ENCODE data around the gene F2.

The F2 gene

DNA sequence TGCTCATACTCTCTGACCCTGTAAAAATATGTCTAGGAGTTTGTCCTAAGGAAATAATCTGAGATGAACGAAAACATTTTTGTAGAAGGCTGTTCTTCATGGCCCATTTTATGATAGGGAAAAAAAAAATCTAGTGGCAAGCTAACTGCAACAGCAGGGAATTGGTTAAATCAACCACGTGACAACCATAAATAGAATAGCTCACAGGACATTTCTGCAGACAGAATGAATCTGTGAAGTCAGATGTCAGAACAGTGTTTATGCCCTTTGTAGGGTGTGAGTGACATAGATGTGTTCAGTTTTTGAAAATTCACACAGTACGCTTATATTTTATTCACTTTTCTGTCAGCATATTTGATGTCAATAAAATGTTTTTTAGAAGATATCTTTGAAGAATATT lies 34.6 kb upstream of the F2 start:
- no peaks in the 10 kb centered on the region for H3K27me3 ChIP-seq (ENCODE audit: control insufficient read depth in 1 of 2, insufficient read depth in 2 of 2, low read length in 2 of 2)
- H3K27ac ChIP-seq (ENCODE audit: low read depth, low read length): no peak overlapping the region
- H3K4me1 ChIP-seq (ENCODE audit: control insufficient read depth in 1 of 2, insufficient read depth in 2 of 2, low read length in 2 of 2): peaks cover 0 to 4% of the 10 kb centered on the region in 2 donors
- H3K9ac ChIP-seq (ENCODE audit: low read depth in 1 of 2, low read length in 2 of 2): no peak overlapping the region
- no peak overlapping the region for H3K4me3 ChIP-seq (ENCODE audit: low read depth in 1 of 2, low read length in 2 of 2)
- H3K9me3 ChIP-seq (ENCODE audit: control insufficient read depth in 1 of 2, low read length in 2 of 2): no peaks in the 10 kb centered on the region
- H3K36me3 ChIP-seq (ENCODE audit: control insufficient read depth in 1 of 2, insufficient read depth in 2 of 2, low read length in 2 of 2): peaks cover 44 to 72% of the 10 kb centered on the region in 2 donors

GRCh38 chr11:46686886-46687795 lies 31.9 kb upstream of the F2 start:
- Histone ChIP-seq H3K4me1 (ENCODE audit: control insufficient read depth in 1 of 2, insufficient read depth in 2 of 2, low read length in 2 of 2) (no peaks in the 10 kb centered on the region), H3K9ac (ENCODE audit: low read depth in 1 of 2, low read length in 2 of 2) (no peak overlapping the region), H3K9me3 (ENCODE audit: control insufficient read depth in 1 of 2, low read length in 2 of 2) (no peaks in the 10 kb centered on the region), H3K27me3 (ENCODE audit: control insufficient read depth in 1 of 2, insufficient read depth in 2 of 2, low read length in 2 of 2) (no peaks in the 10 kb centered on the region), H3K36me3 (ENCODE audit: control insufficient read depth in 1 of 2, insufficient read depth in 2 of 2, low read length in 2 of 2) (peaks cover 19 to 63% of the 10 kb centered on the region in 2 donors), H3K27ac (ENCODE audit: low read depth, low read length) (no peak overlapping the region), H3K4me3 (ENCODE audit: low read depth in 1 of 2, low read length in 2 of 2) (no peak overlapping the region)

- H3K9ac ChIP-seq (ENCODE audit: low read depth in 1 of 2, low read length in 2 of 2): no peak overlapping the region
- H3K9me3 ChIP-seq (ENCODE audit: control insufficient read depth in 1 of 2, low read length in 2 of 2): no peaks in the 10 kb centered on the region
- peaks cover 40 to 74% of the 10 kb centered on the region in 2 donors for H3K36me3 ChIP-seq (ENCODE audit: control insufficient read depth in 1 of 2, insufficient read depth in 2 of 2, low read length in 2 of 2)
- no peaks in the 10 kb centered on the region for H3K27me3 ChIP-seq (ENCODE audit: control insufficient read depth in 1 of 2, insufficient read depth in 2 of 2, low read length in 2 of 2)
- H3K27ac ChIP-seq (ENCODE audit: low read depth, low read length): no peak overlapping the region
- no peak overlapping the region for H3K4me3 ChIP-seq (ENCODE audit: low read depth in 1 of 2, low read length in 2 of 2)
- H3K4me1 ChIP-seq (ENCODE audit: control insufficient read depth in 1 of 2, insufficient read depth in 2 of 2, low read length in 2 of 2): no peaks in the 10 kb centered on the region
Observed at GRCh38 chr11:46690702-46691101, 28.3 kb upstream of the F2 start.

DNA sequence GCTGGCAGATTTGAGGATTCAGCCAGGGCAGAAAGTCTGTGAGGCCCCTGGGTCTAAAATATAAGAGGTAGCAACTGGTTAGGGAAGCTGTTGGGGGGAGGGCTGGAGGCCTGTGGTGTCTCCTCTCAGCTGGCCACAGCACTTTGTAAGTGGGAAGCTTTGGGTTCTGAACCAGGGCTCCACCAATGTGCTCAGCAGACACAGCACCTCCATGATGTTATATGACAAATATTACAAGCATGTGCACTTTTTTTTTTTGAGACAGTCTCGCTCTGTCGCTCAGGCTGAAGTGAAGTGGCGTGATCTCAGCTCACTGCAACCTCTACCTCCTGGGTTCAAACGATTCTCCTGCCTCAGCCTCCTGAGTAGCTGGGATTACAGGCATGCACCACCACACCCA lies 26.6 kb upstream of the F2 start:
- H3K9me3 ChIP-seq (ENCODE audit: control insufficient read depth in 1 of 2, low read length in 2 of 2): no peaks in the 10 kb centered on the region
- H3K4me1 ChIP-seq (ENCODE audit: control insufficient read depth in 1 of 2, insufficient read depth in 2 of 2, low read length in 2 of 2): peaks cover 0 to 6% of the 10 kb centered on the region in 2 donors
- H3K27me3 ChIP-seq (ENCODE audit: control insufficient read depth in 1 of 2, insufficient read depth in 2 of 2, low read length in 2 of 2): no peaks in the 10 kb centered on the region
- peaks cover 34 to 74% of the 10 kb centered on the region in 2 donors for H3K36me3 ChIP-seq (ENCODE audit: control insufficient read depth in 1 of 2, insufficient read depth in 2 of 2, low read length in 2 of 2)
- H3K27ac ChIP-seq (ENCODE audit: low read depth, low read length): no peak overlapping the region
- H3K9ac ChIP-seq (ENCODE audit: low read depth in 1 of 2, low read length in 2 of 2): no peak overlapping the region
- no peak overlapping the region for H3K4me3 ChIP-seq (ENCODE audit: low read depth in 1 of 2, low read length in 2 of 2)

- H3K27ac ChIP-seq (ENCODE audit: low read depth, low read length): no peak overlapping the region
- H3K4me3 ChIP-seq (ENCODE audit: low read depth in 1 of 2, low read length in 2 of 2): no peak overlapping the region
- H3K9ac ChIP-seq (ENCODE audit: low read depth in 1 of 2, low read length in 2 of 2): no peak overlapping the region
- peaks cover 27 to 62% of the 10 kb centered on the region in 2 donors for H3K36me3 ChIP-seq (ENCODE audit: control insufficient read depth in 1 of 2, insufficient read depth in 2 of 2, low read length in 2 of 2)
- H3K27me3 ChIP-seq (ENCODE audit: control insufficient read depth in 1 of 2, insufficient read depth in 2 of 2, low read length in 2 of 2): no peaks in the 10 kb centered on the region
- H3K9me3 ChIP-seq (ENCODE audit: control insufficient read depth in 1 of 2, low read length in 2 of 2): no peaks in the 10 kb centered on the region
- peaks cover 6 to 13% of the 10 kb centered on the region in 2 donors for H3K4me1 ChIP-seq (ENCODE audit: control insufficient read depth in 1 of 2, insufficient read depth in 2 of 2, low read length in 2 of 2)
Observed at GRCh38 chr11:46693597-46694012, 25.4 kb upstream of the F2 start.

GRCh38 chr11:46694072-46694471 lies 24.9 kb upstream of the F2 start:
- no peaks in the 10 kb centered on the region for H3K9me3 ChIP-seq (ENCODE audit: control insufficient read depth in 1 of 2, low read length in 2 of 2)
- no peak overlapping the region for H3K27ac ChIP-seq (ENCODE audit: low read depth, low read length)
- H3K36me3 ChIP-seq (ENCODE audit: control insufficient read depth in 1 of 2, insufficient read depth in 2 of 2, low read length in 2 of 2): peaks cover 27 to 61% of the 10 kb centered on the region in 2 donors
- no peaks in the 10 kb centered on the region for H3K27me3 ChIP-seq (ENCODE audit: control insufficient read depth in 1 of 2, insufficient read depth in 2 of 2, low read length in 2 of 2)
- H3K9ac ChIP-seq (ENCODE audit: low read depth in 1 of 2, low read length in 2 of 2): no peak overlapping the region
- H3K4me3 ChIP-seq (ENCODE audit: low read depth in 1 of 2, low read length in 2 of 2): no peak overlapping the region
- H3K4me1 ChIP-seq (ENCODE audit: control insufficient read depth in 1 of 2, insufficient read depth in 2 of 2, low read length in 2 of 2): peaks cover 10 to 16% of the 10 kb centered on the region in 2 donors

DNA sequence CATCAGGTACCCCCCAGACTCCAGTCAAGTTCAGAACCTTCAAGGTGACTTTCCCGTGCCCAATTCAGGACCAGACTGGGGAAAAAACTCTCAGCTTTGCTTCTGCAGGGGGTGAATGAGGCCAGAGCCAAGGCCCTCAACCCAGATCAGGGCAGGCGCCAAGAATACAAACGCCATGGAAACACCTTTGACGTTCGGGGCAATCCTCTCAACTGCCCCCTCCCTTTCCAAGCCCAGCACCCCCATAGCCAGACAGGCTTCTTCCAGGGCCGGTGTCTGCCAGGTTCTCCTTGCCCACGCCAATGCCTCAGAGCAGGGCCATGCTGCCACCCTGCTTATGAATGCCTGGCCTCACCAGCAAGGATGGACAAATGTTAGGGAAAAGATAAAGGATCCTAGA lies 24.4 kb upstream of the F2 start:
- no peak overlapping the region for H3K9ac ChIP-seq (ENCODE audit: low read depth in 1 of 2, low read length in 2 of 2)

GRCh38 chr11:46695345-46696211 lies 23.4 kb upstream of the F2 start:
- Histone ChIP-seq H3K9ac (ENCODE audit: low read depth in 1 of 2, low read length in 2 of 2) (no peak overlapping the region), H3K27ac (ENCODE audit: low read depth, low read length) (no peak overlapping the region), H3K9me3 (ENCODE audit: control insufficient read depth in 1 of 2, low read length in 2 of 2) (no peaks in the 10 kb centered on the region), H3K4me3 (ENCODE audit: low read depth in 1 of 2, low read length in 2 of 2) (no peak overlapping the region), H3K36me3 (ENCODE audit: control insufficient read depth in 1 of 2, insufficient read depth in 2 of 2, low read length in 2 of 2) (peaks cover 27 to 51% of the 10 kb centered on the region in 2 donors), H3K4me1 (ENCODE audit: control insufficient read depth in 1 of 2, insufficient read depth in 2 of 2, low read length in 2 of 2) (peaks cover 14 to 23% of the 10 kb centered on the region in 2 donors), H3K27me3 (ENCODE audit: control insufficient read depth in 1 of 2, insufficient read depth in 2 of 2, low read length in 2 of 2) (no peaks in the 10 kb centered on the region)

More for the DNA sequence above, 24.4 kb upstream of the F2 start:
- Histone ChIP-seq H3K36me3 (ENCODE audit: control insufficient read depth in 1 of 2, insufficient read depth in 2 of 2, low read length in 2 of 2) (peaks cover 27 to 59% of the 10 kb centered on the region in 2 donors), H3K27me3 (ENCODE audit: control insufficient read depth in 1 of 2, insufficient read depth in 2 of 2, low read length in 2 of 2) (no peaks in the 10 kb centered on the region), H3K9me3 (ENCODE audit: control insufficient read depth in 1 of 2, low read length in 2 of 2) (no peaks in the 10 kb centered on the region), H3K4me1 (ENCODE audit: control insufficient read depth in 1 of 2, insufficient read depth in 2 of 2, low read length in 2 of 2) (peaks cover 14 to 22% of the 10 kb centered on the region in 2 donors), H3K4me3 (ENCODE audit: low read depth in 1 of 2, low read length in 2 of 2) (no peak overlapping the region), H3K27ac (ENCODE audit: low read depth, low read length) (no peak overlapping the region)

DNA sequence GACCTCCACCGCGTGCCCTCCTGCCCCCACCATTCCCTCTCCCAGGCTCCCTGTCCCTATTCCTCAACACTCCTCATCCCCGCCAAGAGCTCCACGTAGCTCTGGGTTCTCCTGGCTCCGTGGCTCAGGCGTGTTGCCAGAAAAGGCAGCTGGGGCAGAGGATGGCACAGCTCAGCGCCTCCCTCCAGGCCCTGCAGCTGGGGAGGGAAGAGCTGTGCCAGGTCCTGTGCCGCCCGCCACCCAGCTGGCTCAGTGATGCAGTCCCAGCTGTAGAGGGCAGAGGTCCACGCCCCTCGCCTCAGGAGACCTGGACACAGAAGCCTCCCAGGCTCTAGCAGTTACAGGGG lies 22.8 kb upstream of the F2 start:
- H3K27ac ChIP-seq (ENCODE audit: low read depth, low read length): no peak overlapping the region
- H3K9ac ChIP-seq (ENCODE audit: low read depth in 1 of 2, low read length in 2 of 2): no peak overlapping the region
- H3K4me3 ChIP-seq (ENCODE audit: low read depth in 1 of 2, low read length in 2 of 2): no peak overlapping the region

GRCh38 chr11:46697303-46697702 lies 21.7 kb upstream of the F2 start:
- peaks cover 19 to 33% of the 10 kb centered on the region in 2 donors for H3K4me1 ChIP-seq (ENCODE audit: control insufficient read depth in 1 of 2, insufficient read depth in 2 of 2, low read length in 2 of 2)
- no peaks in the 10 kb centered on the region for H3K9me3 ChIP-seq (ENCODE audit: control insufficient read depth in 1 of 2, low read length in 2 of 2)
- H3K9ac ChIP-seq (ENCODE audit: low read depth in 1 of 2, low read length in 2 of 2): no peak overlapping the region
- H3K4me3 ChIP-seq (ENCODE audit: low read depth in 1 of 2, low read length in 2 of 2): no peak overlapping the region
- no peak overlapping the region for H3K27ac ChIP-seq (ENCODE audit: low read depth, low read length)
- H3K27me3 ChIP-seq (ENCODE audit: control insufficient read depth in 1 of 2, insufficient read depth in 2 of 2, low read length in 2 of 2): no peaks in the 10 kb centered on the region
- peaks cover 27 to 40% of the 10 kb centered on the region in 2 donors for H3K36me3 ChIP-seq (ENCODE audit: control insufficient read depth in 1 of 2, insufficient read depth in 2 of 2, low read length in 2 of 2)

More for the DNA sequence above, 22.8 kb upstream of the F2 start:
- peaks cover 27 to 45% of the 10 kb centered on the region in 2 donors for H3K36me3 ChIP-seq (ENCODE audit: control insufficient read depth in 1 of 2, insufficient read depth in 2 of 2, low read length in 2 of 2)
- no peaks in the 10 kb centered on the region for H3K9me3 ChIP-seq (ENCODE audit: control insufficient read depth in 1 of 2, low read length in 2 of 2)
- H3K4me1 ChIP-seq (ENCODE audit: control insufficient read depth in 1 of 2, insufficient read depth in 2 of 2, low read length in 2 of 2): peaks cover 14 to 24% of the 10 kb centered on the region in 2 donors
- H3K27me3 ChIP-seq (ENCODE audit: control insufficient read depth in 1 of 2, insufficient read depth in 2 of 2, low read length in 2 of 2): no peaks in the 10 kb centered on the region

Data from duodenal mucosa (tissue), 2 donors.